Karpas-422 (cell line): ENCODE measurements around the gene ARL2BP. TPM values are rescaled to one million over a fixed set of nuclear protein-coding genes. Genes with fewer than 3 reads are reported as not detected.

Source experiments
- DNase-seq: peaks from one replicate; pipeline ENCODE4 v3.0.0-alpha.2; 2015
- H2AFZ ChIP-seq: fragments of 200-600 bp; sonication (generic); 2 replicates; pipeline ENCODE4 v1.6.1; 2014; ENCODE audit warnings: antibody characterized with exemption, low read length, mixed read lengths
- H3K27ac ChIP-seq: fragments of 200-600 bp; sonication (generic); 2 replicates; pipeline ENCODE4 v1.5.1; 2014; ENCODE audit warnings: mild to moderate bottlenecking, low read length, moderate library complexity
- H3K27me3 ChIP-seq: fragments of 200-600 bp; sonication (generic); 2 replicates; pipeline ENCODE4 v1.6.1; 2014; ENCODE audit warnings: low read length, mixed read lengths
- H3K36me3 ChIP-seq: fragments of 200-600 bp; sonication (generic); 2 replicates; pipeline ENCODE4 v1.6.1; 2014; ENCODE audit warnings: low read length, mixed read lengths; ENCODE audit not compliant: insufficient read depth
- H3K4me1 ChIP-seq: fragments of 200-600 bp; sonication (generic); 2 replicates; pipeline ENCODE4 v1.6.1; 2014; ENCODE audit warnings: mild to moderate bottlenecking, low read length, mixed read lengths
- H3K4me2 ChIP-seq: fragments of 200-600 bp; sonication (generic); 2 replicates; pipeline ENCODE4 v1.6.1; 2014; ENCODE audit warnings: low read length, low read depth, mild to moderate bottlenecking; ENCODE audit not compliant: poor library complexity, severe bottlenecking
- H3K4me3 ChIP-seq: fragments of 200-600 bp; sonication (generic); 2 replicates; pipeline ENCODE4 v1.5.1; 2014; ENCODE audit warnings: mild to moderate bottlenecking, antibody characterized with exemption, low read length, mixed read lengths
- H3K79me2 ChIP-seq: fragments of 200-600 bp; sonication (generic); 2 replicates; pipeline ENCODE4 v1.6.1; 2014; ENCODE audit warnings: mild to moderate bottlenecking, low read length, mixed read lengths
- H3K9ac ChIP-seq: fragments of 200-600 bp; sonication (generic); 2 replicates; pipeline ENCODE4 v1.6.0; 2014; ENCODE audit warnings: low read length
- H3K9me2 ChIP-seq: fragments of 200-600 bp; sonication (generic), shearing (Covaris generic); replicated peaks from 2 replicates; pipeline ENCODE4 v1.6.0; 2014; ENCODE audit warnings: mild to moderate bottlenecking, low read length, moderate library complexity; ENCODE audit not compliant: insufficient read depth
- H3K9me3 ChIP-seq: fragments of 300-700, 200-600 bp; sonication (generic); 2 replicates; pipeline ENCODE4 v1.6.1; 2014; ENCODE audit warnings: low read length, mixed read lengths
- H4K20me1 ChIP-seq: fragments of 200-600 bp; sonication (generic); 2 replicates; pipeline ENCODE4 v1.6.1; 2014; ENCODE audit warnings: mild to moderate bottlenecking, antibody characterized with exemption, low read length, low read depth; ENCODE audit not compliant: insufficient read depth
- total RNA-seq: library from RNA; depleted of rRNA; stranded (reverse); fragments of >200 nt; shearing (Covaris generic); gene quantifications from 2 replicates; pipeline ENCODE4 v1.2.3, GENCODE V29; 2014; ENCODE audit warnings: low replicate concordance

The ARL2BP gene
- total RNA-seq, 1 experiment from 2014 or later: 96.8 TPM

GRCh38 chr16:57208926-57209325 is 36.1 kb upstream of the ARL2BP start:
- Histone ChIP-seq H3K36me3 (peaks cover 52% of the 10 kb centered on the region), H3K9me2 (no peaks in the 10 kb centered on the region)
- no peak for DNase-seq

GRCh38 chr16:57209780-57210179 is 35.3 kb upstream of the ARL2BP start:
- DNase-seq: no peak
- Histone ChIP-seq H3K4me3 (no peak overlapping the region), H3K9me3 (no peaks in the 10 kb centered on the region), H2AFZ (no peak overlapping the region), H4K20me1 (no peaks in the 10 kb centered on the region), H3K27ac (no peak overlapping the region), H3K79me2 (peaks cover 16% of the 10 kb centered on the region), H3K4me2 (no peak overlapping the region), H3K27me3 (no peaks in the 10 kb centered on the region), H3K9ac (no peak overlapping the region), H3K9me2 (no peaks in the 10 kb centered on the region), H3K36me3 (peaks cover 60% of the 10 kb centered on the region), H3K4me1 (no peaks in the 10 kb centered on the region)

More at GRCh38 chr16:57208926-57209325, 36.1 kb upstream of the ARL2BP start:
- H3K4me1 ChIP-seq: no peaks in the 10 kb centered on the region
- no peak overlapping the region for H3K4me2 ChIP-seq
- no peak overlapping the region for H3K9ac ChIP-seq
- H2AFZ ChIP-seq: no peak overlapping the region
- H4K20me1 ChIP-seq: no peaks in the 10 kb centered on the region
- H3K4me3 ChIP-seq: no peak overlapping the region
- no peaks in the 10 kb centered on the region for H3K27me3 ChIP-seq
- H3K27ac ChIP-seq: no peak overlapping the region
- H3K9me3 ChIP-seq: no peaks in the 10 kb centered on the region
- H3K79me2 ChIP-seq: peaks cover 20% of the 10 kb centered on the region

- H3K79me2 ChIP-seq: no peaks in the 10 kb centered on the region
- no peak overlapping the region for H3K9ac ChIP-seq
- H3K4me3 ChIP-seq: no peak overlapping the region
- H3K4me1 ChIP-seq: no peaks in the 10 kb centered on the region
- H4K20me1 ChIP-seq: no peaks in the 10 kb centered on the region
- no peak overlapping the region for H3K27ac ChIP-seq
- H3K27me3 ChIP-seq: no peaks in the 10 kb centered on the region
- H3K9me3 ChIP-seq: peaks cover 3% of the 10 kb centered on the region; the same call in 1 of the 2 replicates
- no peak overlapping the region for H2AFZ ChIP-seq
- DNase-seq: no peak
- H3K9me2 ChIP-seq: no peaks in the 10 kb centered on the region
- H3K36me3 ChIP-seq: peaks cover 67% of the 10 kb centered on the region
- no peak overlapping the region for H3K4me2 ChIP-seq
Measured at GRCh38 chr16:57213462-57213861, 31.6 kb upstream of the ARL2BP start.

- no peak for DNase-seq
- H3K4me1 ChIP-seq: no peaks in the 10 kb centered on the region
- no peak overlapping the region for H3K4me3 ChIP-seq
- H2AFZ ChIP-seq: no peak overlapping the region
- H3K9ac ChIP-seq: no peak overlapping the region
- no peak overlapping the region for H3K4me2 ChIP-seq
- no peaks in the 10 kb centered on the region for H3K79me2 ChIP-seq
- H3K27me3 ChIP-seq: no peaks in the 10 kb centered on the region
- H4K20me1 ChIP-seq: no peaks in the 10 kb centered on the region
- peaks cover 3% of the 10 kb centered on the region; the same call in 1 of the 2 replicates for H3K9me3 ChIP-seq
- peaks cover 75% of the 10 kb centered on the region for H3K36me3 ChIP-seq
- H3K27ac ChIP-seq: no peak overlapping the region
- H3K9me2 ChIP-seq: no peaks in the 10 kb centered on the region
Measured at GRCh38 chr16:57216968-57217367, 28.1 kb upstream of the ARL2BP start.

GRCh38 chr16:57223057-57223456 is 22.0 kb upstream of the ARL2BP start:
- Histone ChIP-seq H3K9ac (no peak overlapping the region), H3K36me3 (peaks cover 49% of the 10 kb centered on the region), H3K4me3 (no peak overlapping the region), H3K27ac (no peak overlapping the region), H3K9me2 (no peaks in the 10 kb centered on the region), H2AFZ (no peak overlapping the region), H4K20me1 (no peaks in the 10 kb centered on the region), H3K9me3 (no peaks in the 10 kb centered on the region), H3K27me3 (no peaks in the 10 kb centered on the region), H3K4me1 (peaks cover 5% of the 10 kb centered on the region; the same call in 1 of the 2 replicates), H3K4me2 (no peak overlapping the region), H3K79me2 (no peaks in the 10 kb centered on the region)
- no peak for DNase-seq

- Histone ChIP-seq H3K4me1 (peaks cover 5% of the 10 kb centered on the region; the same call in 1 of the 2 replicates), H3K9ac (no peak overlapping the region), H3K4me3 (no peak overlapping the region), H2AFZ (no peak overlapping the region), H4K20me1 (no peaks in the 10 kb centered on the region), H3K27ac (no peak overlapping the region), H3K4me2 (no peak overlapping the region), H3K79me2 (no peaks in the 10 kb centered on the region), H3K27me3 (no peaks in the 10 kb centered on the region), H3K9me3 (no peaks in the 10 kb centered on the region), H3K36me3 (peaks cover 45% of the 10 kb centered on the region; the same call in 1 of the 2 replicates), H3K9me2 (no peaks in the 10 kb centered on the region)
- DNase-seq: no peak
Measured at GRCh38 chr16:57224651-57225335, 20.3 kb upstream of the ARL2BP start.

GRCh38 chr16:57225978-57226377 is 19.1 kb upstream of the ARL2BP start:
- Histone ChIP-seq H3K9me3 (no peaks in the 10 kb centered on the region), H3K9me2 (no peaks in the 10 kb centered on the region), H3K4me1 (peaks cover 5% of the 10 kb centered on the region; the same call in 1 of the 2 replicates), H3K79me2 (no peaks in the 10 kb centered on the region), H3K27ac (no peak overlapping the region), H3K4me2 (no peak overlapping the region), H3K4me3 (no peak overlapping the region), H3K9ac (no peak overlapping the region), H4K20me1 (no peaks in the 10 kb centered on the region), H3K36me3 (peaks cover 46% of the 10 kb centered on the region; the same call in 1 of the 2 replicates), H2AFZ (no peak overlapping the region), H3K27me3 (no peaks in the 10 kb centered on the region)
- DNase-seq: no peak

- Histone ChIP-seq H3K36me3 (peaks cover 42% of the 10 kb centered on the region), H2AFZ (no peak overlapping the region), H3K27ac (no peak overlapping the region)
Measured at GRCh38 chr16:57226701-57227621, 18.1 kb upstream of the ARL2BP start.

More at GRCh38 chr16:57226701-57227621, 18.1 kb upstream of the ARL2BP start:
- Histone ChIP-seq H4K20me1 (no peaks in the 10 kb centered on the region), H3K4me3 (no peak overlapping the region), H3K4me2 (no peak overlapping the region), H3K79me2 (no peaks in the 10 kb centered on the region), H3K9me2 (no peaks in the 10 kb centered on the region), H3K27me3 (no peaks in the 10 kb centered on the region), H3K9ac (no peak overlapping the region), H3K4me1 (peaks cover 5% of the 10 kb centered on the region; the same call in 1 of the 2 replicates), H3K9me3 (no peaks in the 10 kb centered on the region)
- DNase-seq: no peak
